SK-N-SH (cell line): ENCODE data around the gene DOCK6. TPM values are rescaled to one million over a fixed set of nuclear protein-coding genes. Genes with fewer than 3 reads are reported as not detected.

Experiments used
- CTCF ChIA-PET: fragments of 300-600, 350-600 bp; formaldehyde crosslinking; extraction: SDS; loops from one replicate; lab custom pipeline; 2021; lab: Yijun Ruan, JAX
- POLR2A ChIA-PET: fragments of 350-600 bp; sonication (Branson Sonifier 250); formaldehyde crosslinking; extraction: SDS; loops from one replicate; lab custom pipeline; 2020; ENCODE audit warnings: antibody characterized with exemption, inconsistent platforms; lab: Yijun Ruan, JAX
- DNase-seq: peaks from one replicate; pipeline ENCODE4 v3.0.0; 2012
- H2AFZ ChIP-seq: fragments of 200-600 bp; sonication (generic); 2 replicates; pipeline ENCODE4 v1.8.1; 2016; ENCODE audit warnings: antibody characterized with exemption, mild to moderate bottlenecking, low read depth
- H3F3A ChIP-seq: fragments of 200-600 bp; sonication (generic); replicated peaks from 2 replicates; pipeline ENCODE3; 2016; ENCODE audit warnings: antibody characterized with exemption, mild to moderate bottlenecking; ENCODE audit not compliant: insufficient read depth
- H3K27ac ChIP-seq, 2 experiments: fragments of 200-500 bp in 1 of 2; fragments of 200-600 bp in 1 of 2; sonication (Bioruptor generic) in 1 of 2; sonication (generic), shearing (Covaris generic) in 1 of 2; 2 replicates each; pipeline versions ENCODE4 v1.5.1 to v1.6.1; 2014 to 2016; ENCODE audit warnings: low read depth in 2 of 2, inconsistent platforms in 1 of 2, low read length in 1 of 2, mild to moderate bottlenecking in 1 of 2, mixed read lengths in 1 of 2
- H3K27me3 ChIP-seq: fragments of 200-600 bp; sonication (generic), shearing (Covaris generic); 2 replicates; pipeline ENCODE4 v1.6.1; 2016; ENCODE audit warnings: mixed run types; ENCODE audit not compliant: insufficient read depth
- H3K36me3 ChIP-seq, 2 experiments: fragments of 200-500 bp in 1 of 2; fragments of 200-600 bp in 1 of 2; sonication (Bioruptor generic) in 1 of 2; sonication (generic) in 1 of 2; replicated peaks in 1 of 2; 2 replicates each; pipeline versions ENCODE3 to v1.5.1; 2014 to 2016; ENCODE audit warnings: low read length in 1 of 2, mild to moderate bottlenecking in 1 of 2; ENCODE audit not compliant: insufficient read depth in 2 of 2, control insufficient read depth in 1 of 2
- H3K4me1 ChIP-seq, 2 experiments: fragments of 200-500 bp in 1 of 2; fragments of 200-600 bp in 1 of 2; sonication (Bioruptor generic) in 1 of 2; sonication (generic), shearing (Covaris generic) in 1 of 2; 2 replicates each; pipeline versions ENCODE4 v1.5.1 to v1.6.1; 2014 to 2016; ENCODE audit warnings: low read depth in 1 of 2, low read length in 1 of 2, mixed run types in 1 of 2; ENCODE audit not compliant: insufficient read depth in 2 of 2, control insufficient read depth in 1 of 2
- H3K4me2 ChIP-seq: fragments of 200-600 bp; sonication (generic), shearing (Covaris generic); 2 replicates; pipeline ENCODE4 v1.6.1; 2017; ENCODE audit warnings: mixed run types
- H3K4me3 ChIP-seq, 2 experiments: fragments of 200-500 bp in 1 of 2; fragments of 200-600 bp in 1 of 2; sonication (Bioruptor generic) in 1 of 2; sonication (generic), shearing (Covaris generic) in 1 of 2; 2 replicates each; pipeline versions ENCODE4 v1.5.1 to v1.8.1; 2014 to 2016; ENCODE audit warnings: low read depth in 2 of 2, inconsistent platforms in 1 of 2, low read length in 1 of 2, mild to moderate bottlenecking in 1 of 2, mixed read lengths in 1 of 2, moderate library complexity in 1 of 2
- H3K79me2 ChIP-seq: fragments of 200-600 bp; sonication (generic); 2 replicates; pipeline ENCODE4 v1.8.1; 2017; ENCODE audit warnings: mild to moderate bottlenecking; ENCODE audit not compliant: insufficient read depth
- H3K9ac ChIP-seq: fragments of 200-600 bp; sonication (generic); 2 replicates; pipeline ENCODE4 v1.6.1; 2017; ENCODE audit warnings: mixed run types
- H3K9me2 ChIP-seq: fragments of 200-600 bp; sonication (generic); 2 replicates; pipeline ENCODE4 v1.6.1; 2017; ENCODE audit warnings: mixed run types
- H3K9me3 ChIP-seq: fragments of 200-600 bp; sonication (generic); 2 replicates; pipeline ENCODE4 v1.6.1; 2017; ENCODE audit warnings: mixed run types, mild to moderate bottlenecking, moderate library complexity
- H4K20me1 ChIP-seq: fragments of 200-600 bp; sonication (generic); 2 replicates; pipeline ENCODE4 v1.6.1; 2017; ENCODE audit warnings: mild to moderate bottlenecking, mixed run types; ENCODE audit not compliant: insufficient read depth
- CHD2 ChIP-seq: fragments of 150-350 bp; IDR thresholded peaks from 2 replicates; pipeline ENCODE4 v1.6.1; 2018; ENCODE audit warnings: low read length; ENCODE audit not compliant: partially characterized antibody
- EP300 ChIP-seq, 2 experiments: IDR thresholded peaks; 2 replicates each; pipeline versions ENCODE4 v1.4.0 to v1.6.1; 2012; ENCODE audit warnings: borderline replicate concordance in 1 of 2, low read depth in 1 of 2, low read length in 1 of 2
- FOSL2 ChIP-seq: IDR thresholded peaks from 2 replicates; pipeline ENCODE4 v1.4.0; 2012; ENCODE audit warnings: low read depth, mild to moderate bottlenecking, moderate library complexity, borderline replicate concordance
- GATA2 ChIP-seq: sonication (generic); formaldehyde crosslinking; IDR thresholded peaks from 2 replicates; pipeline ENCODE4 v1.5.0; 2020; ENCODE audit warnings: mild to moderate bottlenecking, missing genetic modification reagents
- MEF2A ChIP-seq: IDR thresholded peaks from 2 replicates; pipeline ENCODE4 v1.4.0; 2012; ENCODE audit warnings: low read depth, borderline replicate concordance
- NRF1 ChIP-seq: IDR thresholded peaks from 2 replicates; pipeline ENCODE4 v1.6.1; 2012; ENCODE audit warnings: low read depth, mild to moderate bottlenecking, low read length
- RFX5 ChIP-seq: IDR thresholded peaks from 2 replicates; pipeline ENCODE4 v1.6.1; 2012; ENCODE audit warnings: mild to moderate bottlenecking, improper control_type of control experiment, low read length
- RXRA ChIP-seq: IDR thresholded peaks from 2 replicates; pipeline ENCODE4 v1.4.0; 2012; ENCODE audit warnings: low read depth, mild to moderate bottlenecking, borderline replicate concordance
- SIN3A ChIP-seq: IDR thresholded peaks from 2 replicates; pipeline ENCODE4 v1.6.1; 2012; ENCODE audit warnings: low read depth, mild to moderate bottlenecking, low read length, moderate library complexity, borderline replicate concordance
- TCF12 ChIP-seq: IDR thresholded peaks from 2 replicates; pipeline ENCODE4 v1.4.0; 2012
- WGBS: methylation state at CpG from one replicate; pipeline ENCODE4 v1.1.6; 2017; ENCODE audit warnings: low lambda C conversion rate; 5-methylcytosine and 5-hydroxymethylcytosine counted together
- polyA plus RNA-seq, 3 experiments: library from polyadenylated mRNA; depleted of rRNA; stranded (reverse); fragments of >200 nt; gene quantifications; 2 replicates each; pipeline ENCODE4 v1.2.3, GENCODE V29; 2012
- TF ChIP-seq, protein P1 (sequence below): IDR thresholded peaks from 2 replicates; pipeline ENCODE4 v1.4.0; 2012; ENCODE audit warnings: low read depth, borderline replicate concordance
- TF ChIP-seq, protein P2 (sequence below): IDR thresholded peaks from 2 replicates; pipeline ENCODE4 v1.4.0; 2012; ENCODE audit warnings: low read depth, borderline replicate concordance
- TF ChIP-seq, protein P3 (sequence below): IDR thresholded peaks from 2 replicates; pipeline ENCODE4 v1.6.1; 2012; ENCODE audit warnings: mild to moderate bottlenecking, low read depth, low read length, moderate library complexity
- TF ChIP-seq, protein P4 (sequence below): fragments of 150-350 bp; IDR thresholded peaks from 2 replicates; pipeline ENCODE4 v1.6.1; 2017; ENCODE audit warnings: antibody characterized with exemption, low read length, low read depth, borderline replicate concordance
- TF ChIP-seq, protein P5 (sequence below): IDR thresholded peaks from 2 replicates; pipeline ENCODE4 v1.4.0; 2012; ENCODE audit warnings: low read depth
- TF ChIP-seq, protein P6 (sequence below): fragments of 150-350 bp; IDR thresholded peaks from 2 replicates; pipeline ENCODE4 v1.6.1; 2016; ENCODE audit warnings: mild to moderate bottlenecking, low read depth, low read length

The DOCK6 gene
- polyA plus RNA-seq, 1 of the 3 experiments (the other 2 are of a cell fraction) = 18.3 TPM

DNA sequence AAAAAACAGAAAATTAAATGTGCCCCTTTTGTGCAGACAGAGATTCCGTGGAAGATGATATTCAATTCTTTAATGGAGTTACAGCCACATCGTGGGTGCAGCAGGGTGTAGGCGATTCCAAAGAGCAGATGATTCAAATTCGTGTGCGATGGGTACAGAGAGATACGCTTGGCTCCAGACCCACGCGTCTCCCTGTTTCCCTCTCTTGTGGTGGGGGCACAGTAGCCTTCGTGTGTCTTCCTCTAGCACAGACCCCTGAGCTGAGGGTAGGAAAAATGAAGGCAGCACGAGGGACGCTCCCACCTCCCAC, 38.4 kb upstream of the DOCK6 start:
- no peaks in the 10 kb centered on the region for H4K20me1 ChIP-seq
- H2AFZ ChIP-seq = no peak overlapping the region
- 79% methylated on average over 11 of the region's 11 CpGs for WGBS
- CTCF ChIA-PET = no interaction called here
- peaks cover 4% of the 10 kb centered on the region for H3F3A ChIP-seq
- no peak overlapping the region for H3K9ac ChIP-seq
- DNase-seq = no peak
- H3K27ac ChIP-seq = no peak overlapping the region
- H3K4me3 ChIP-seq = no peak overlapping the region
- POLR2A ChIA-PET = no interaction called here
- H3K27me3 ChIP-seq = no peaks in the 10 kb centered on the region
- no peaks in the 10 kb centered on the region for H3K9me3 ChIP-seq
- no peaks in the 10 kb centered on the region for H3K79me2 ChIP-seq
- TF ChIP-seq FOSL2 = no peak
- TF ChIP-seq SIN3A = no peak
- no peak for TF ChIP-seq TCF12
- no peak for TF ChIP-seq EP300 (IDR thresholded peaks at IDR 0.05; ENCODE audit: borderline replicate concordance in 1 of 2, low read depth in 1 of 2, low read length in 1 of 2)
- TF ChIP-seq, protein P1, sequence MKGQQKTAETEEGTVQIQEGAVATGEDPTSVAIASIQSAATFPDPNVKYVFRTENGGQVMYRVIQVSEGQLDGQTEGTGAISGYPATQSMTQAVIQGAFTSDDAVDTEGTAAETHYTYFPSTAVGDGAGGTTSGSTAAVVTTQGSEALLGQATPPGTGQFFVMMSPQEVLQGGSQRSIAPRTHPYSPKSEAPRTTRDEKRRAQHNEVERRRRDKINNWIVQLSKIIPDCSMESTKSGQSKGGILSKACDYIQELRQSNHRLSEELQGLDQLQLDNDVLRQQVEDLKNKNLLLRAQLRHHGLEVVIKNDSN = no peak
- no peak for TF ChIP-seq GATA2 (CRISPR knock-in tag)
- TF ChIP-seq, protein P2, sequence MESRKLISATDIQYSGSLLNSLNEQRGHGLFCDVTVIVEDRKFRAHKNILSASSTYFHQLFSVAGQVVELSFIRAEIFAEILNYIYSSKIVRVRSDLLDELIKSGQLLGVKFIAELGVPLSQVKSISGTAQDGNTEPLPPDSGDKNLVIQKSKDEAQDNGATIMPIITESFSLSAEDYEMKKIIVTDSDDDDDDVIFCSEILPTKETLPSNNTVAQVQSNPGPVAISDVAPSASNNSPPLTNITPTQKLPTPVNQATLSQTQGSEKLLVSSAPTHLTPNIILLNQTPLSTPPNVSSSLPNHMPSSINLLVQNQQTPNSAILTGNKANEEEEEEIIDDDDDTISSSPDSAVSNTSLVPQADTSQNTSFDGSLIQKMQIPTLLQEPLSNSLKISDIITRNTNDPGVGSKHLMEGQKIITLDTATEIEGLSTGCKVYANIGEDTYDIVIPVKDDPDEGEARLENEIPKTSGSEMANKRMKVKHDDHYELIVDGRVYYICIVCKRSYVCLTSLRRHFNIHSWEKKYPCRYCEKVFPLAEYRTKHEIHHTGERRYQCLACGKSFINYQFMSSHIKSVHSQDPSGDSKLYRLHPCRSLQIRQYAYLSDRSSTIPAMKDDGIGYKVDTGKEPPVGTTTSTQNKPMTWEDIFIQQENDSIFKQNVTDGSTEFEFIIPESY = no peak
- no peak for TF ChIP-seq NRF1
- TF ChIP-seq MEF2A = no peak
- no peak for TF ChIP-seq CHD2
- no peak for TF ChIP-seq RXRA
- no peak for TF ChIP-seq RFX5
- TF ChIP-seq, protein P3, sequence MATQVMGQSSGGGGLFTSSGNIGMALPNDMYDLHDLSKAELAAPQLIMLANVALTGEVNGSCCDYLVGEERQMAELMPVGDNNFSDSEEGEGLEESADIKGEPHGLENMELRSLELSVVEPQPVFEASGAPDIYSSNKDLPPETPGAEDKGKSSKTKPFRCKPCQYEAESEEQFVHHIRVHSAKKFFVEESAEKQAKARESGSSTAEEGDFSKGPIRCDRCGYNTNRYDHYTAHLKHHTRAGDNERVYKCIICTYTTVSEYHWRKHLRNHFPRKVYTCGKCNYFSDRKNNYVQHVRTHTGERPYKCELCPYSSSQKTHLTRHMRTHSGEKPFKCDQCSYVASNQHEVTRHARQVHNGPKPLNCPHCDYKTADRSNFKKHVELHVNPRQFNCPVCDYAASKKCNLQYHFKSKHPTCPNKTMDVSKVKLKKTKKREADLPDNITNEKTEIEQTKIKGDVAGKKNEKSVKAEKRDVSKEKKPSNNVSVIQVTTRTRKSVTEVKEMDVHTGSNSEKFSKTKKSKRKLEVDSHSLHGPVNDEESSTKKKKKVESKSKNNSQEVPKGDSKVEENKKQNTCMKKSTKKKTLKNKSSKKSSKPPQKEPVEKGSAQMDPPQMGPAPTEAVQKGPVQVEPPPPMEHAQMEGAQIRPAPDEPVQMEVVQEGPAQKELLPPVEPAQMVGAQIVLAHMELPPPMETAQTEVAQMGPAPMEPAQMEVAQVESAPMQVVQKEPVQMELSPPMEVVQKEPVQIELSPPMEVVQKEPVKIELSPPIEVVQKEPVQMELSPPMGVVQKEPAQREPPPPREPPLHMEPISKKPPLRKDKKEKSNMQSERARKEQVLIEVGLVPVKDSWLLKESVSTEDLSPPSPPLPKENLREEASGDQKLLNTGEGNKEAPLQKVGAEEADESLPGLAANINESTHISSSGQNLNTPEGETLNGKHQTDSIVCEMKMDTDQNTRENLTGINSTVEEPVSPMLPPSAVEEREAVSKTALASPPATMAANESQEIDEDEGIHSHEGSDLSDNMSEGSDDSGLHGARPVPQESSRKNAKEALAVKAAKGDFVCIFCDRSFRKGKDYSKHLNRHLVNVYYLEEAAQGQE = no peak
- TF ChIP-seq, protein P4, sequence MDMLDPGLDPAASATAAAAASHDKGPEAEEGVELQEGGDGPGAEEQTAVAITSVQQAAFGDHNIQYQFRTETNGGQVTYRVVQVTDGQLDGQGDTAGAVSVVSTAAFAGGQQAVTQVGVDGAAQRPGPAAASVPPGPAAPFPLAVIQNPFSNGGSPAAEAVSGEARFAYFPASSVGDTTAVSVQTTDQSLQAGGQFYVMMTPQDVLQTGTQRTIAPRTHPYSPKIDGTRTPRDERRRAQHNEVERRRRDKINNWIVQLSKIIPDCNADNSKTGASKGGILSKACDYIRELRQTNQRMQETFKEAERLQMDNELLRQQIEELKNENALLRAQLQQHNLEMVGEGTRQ = no peak
- TF ChIP-seq, protein P5, sequence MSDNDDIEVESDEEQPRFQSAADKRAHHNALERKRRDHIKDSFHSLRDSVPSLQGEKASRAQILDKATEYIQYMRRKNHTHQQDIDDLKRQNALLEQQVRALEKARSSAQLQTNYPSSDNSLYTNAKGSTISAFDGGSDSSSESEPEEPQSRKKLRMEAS = no peak
- TF ChIP-seq, protein P6, sequence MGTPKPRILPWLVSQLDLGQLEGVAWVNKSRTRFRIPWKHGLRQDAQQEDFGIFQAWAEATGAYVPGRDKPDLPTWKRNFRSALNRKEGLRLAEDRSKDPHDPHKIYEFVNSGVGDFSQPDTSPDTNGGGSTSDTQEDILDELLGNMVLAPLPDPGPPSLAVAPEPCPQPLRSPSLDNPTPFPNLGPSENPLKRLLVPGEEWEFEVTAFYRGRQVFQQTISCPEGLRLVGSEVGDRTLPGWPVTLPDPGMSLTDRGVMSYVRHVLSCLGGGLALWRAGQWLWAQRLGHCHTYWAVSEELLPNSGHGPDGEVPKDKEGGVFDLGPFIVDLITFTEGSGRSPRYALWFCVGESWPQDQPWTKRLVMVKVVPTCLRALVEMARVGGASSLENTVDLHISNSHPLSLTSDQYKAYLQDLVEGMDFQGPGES = no peak
- H3K4me2 ChIP-seq = no peak overlapping the region
- H3K36me3 ChIP-seq = no peaks in the 10 kb centered on the region
- no peaks in the 10 kb centered on the region for H3K9me2 ChIP-seq
- no peaks in the 10 kb centered on the region; a peak in 1 of 4 replicates for H3K4me1 ChIP-seq
